Kidney epithelial cell (primary cell): ENCODE results near the gene IL37. TPM values are rescaled to one million over a fixed set of nuclear protein-coding genes. Genes with fewer than 3 reads are reported as not detected.
"Not testable (repeated sequence)": the region's sequence is repeated elsewhere in the genome, so short reads cannot be mapped to it uniquely, and the experiment has no call there.

ENCODE experiments used
- DNase-seq: peaks from one replicate; pipeline ENCODE4 v3.0.0-alpha.2; 2010; ENCODE audit warnings: low read depth
- H3K27me3 ChIP-seq: 2 replicates; pipeline ENCODE4 v1.6.0; 2011; ENCODE audit warnings: low read length; ENCODE audit not compliant: control insufficient read depth, insufficient read depth
- H3K36me3 ChIP-seq: 2 replicates; pipeline ENCODE4 v1.5.1; 2011; ENCODE audit warnings: low read length; ENCODE audit not compliant: control insufficient read depth, insufficient read depth
- H3K4me3 ChIP-seq: 2 replicates; pipeline ENCODE4 v1.5.1; 2011; ENCODE audit warnings: low read depth, mild to moderate bottlenecking, control low read depth, low read length
- total RNA-seq: library from RNA; depleted of rRNA; stranded (reverse); fragments of >200 nt; gene quantifications from 2 replicates; pipeline ENCODE4 v1.2.3, GENCODE V29; 2015
- TF ChIP-seq, protein P1 (sequence below): IDR thresholded peaks from 2 replicates; pipeline ENCODE4 v1.5.1; 2011; ENCODE audit warnings: mild to moderate bottlenecking, moderate library complexity, low read length, control low read depth, inconsistent platforms; ENCODE audit not compliant: insufficient read depth, poor library complexity, severe bottlenecking

IL37 gene
- total RNA-seq, 1 donor from 2014 or later: not detected

DNA sequence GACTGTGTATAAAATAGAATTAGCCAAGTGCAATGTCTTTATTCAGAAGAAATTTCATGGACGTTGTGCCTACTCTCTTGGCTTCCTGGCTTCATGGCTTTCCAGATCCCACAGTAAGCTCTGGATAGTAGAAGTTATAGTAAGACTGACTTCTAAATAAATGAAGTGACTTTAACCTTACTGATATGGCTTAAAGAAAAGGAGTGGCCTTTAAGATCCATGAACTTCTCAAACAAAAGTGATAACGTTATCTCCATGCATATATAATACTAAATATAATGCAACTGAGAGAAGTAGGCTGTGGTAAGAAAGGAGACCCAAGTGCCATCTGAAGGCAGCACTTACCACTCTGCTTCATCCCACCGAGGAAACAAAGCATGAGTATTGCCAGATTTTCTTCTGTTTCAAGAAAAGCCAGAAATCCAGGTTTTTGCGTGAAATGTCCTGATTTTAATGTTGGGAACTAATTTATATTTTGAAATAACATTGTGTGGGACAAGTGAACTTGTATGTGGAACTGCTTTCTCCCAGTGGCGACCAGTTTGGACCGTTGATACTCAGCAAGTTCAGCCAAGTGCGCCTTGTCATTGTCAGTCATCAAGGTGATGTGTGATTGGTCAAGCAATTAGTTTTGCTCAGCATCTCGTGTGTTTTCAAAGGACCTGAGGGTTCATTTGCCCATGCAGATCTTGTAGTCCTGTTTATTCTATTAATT lies 13.9 kb upstream of the IL37 start:
- no peak for DNase-seq
- no peaks in the 10 kb centered on the region for H3K27me3 ChIP-seq
- H3K4me3 ChIP-seq: no peak overlapping the region
- H3K36me3 ChIP-seq: no peaks in the 10 kb centered on the region
- TF ChIP-seq, protein P1, sequence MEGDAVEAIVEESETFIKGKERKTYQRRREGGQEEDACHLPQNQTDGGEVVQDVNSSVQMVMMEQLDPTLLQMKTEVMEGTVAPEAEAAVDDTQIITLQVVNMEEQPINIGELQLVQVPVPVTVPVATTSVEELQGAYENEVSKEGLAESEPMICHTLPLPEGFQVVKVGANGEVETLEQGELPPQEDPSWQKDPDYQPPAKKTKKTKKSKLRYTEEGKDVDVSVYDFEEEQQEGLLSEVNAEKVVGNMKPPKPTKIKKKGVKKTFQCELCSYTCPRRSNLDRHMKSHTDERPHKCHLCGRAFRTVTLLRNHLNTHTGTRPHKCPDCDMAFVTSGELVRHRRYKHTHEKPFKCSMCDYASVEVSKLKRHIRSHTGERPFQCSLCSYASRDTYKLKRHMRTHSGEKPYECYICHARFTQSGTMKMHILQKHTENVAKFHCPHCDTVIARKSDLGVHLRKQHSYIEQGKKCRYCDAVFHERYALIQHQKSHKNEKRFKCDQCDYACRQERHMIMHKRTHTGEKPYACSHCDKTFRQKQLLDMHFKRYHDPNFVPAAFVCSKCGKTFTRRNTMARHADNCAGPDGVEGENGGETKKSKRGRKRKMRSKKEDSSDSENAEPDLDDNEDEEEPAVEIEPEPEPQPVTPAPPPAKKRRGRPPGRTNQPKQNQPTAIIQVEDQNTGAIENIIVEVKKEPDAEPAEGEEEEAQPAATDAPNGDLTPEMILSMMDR: no peak

DNA sequence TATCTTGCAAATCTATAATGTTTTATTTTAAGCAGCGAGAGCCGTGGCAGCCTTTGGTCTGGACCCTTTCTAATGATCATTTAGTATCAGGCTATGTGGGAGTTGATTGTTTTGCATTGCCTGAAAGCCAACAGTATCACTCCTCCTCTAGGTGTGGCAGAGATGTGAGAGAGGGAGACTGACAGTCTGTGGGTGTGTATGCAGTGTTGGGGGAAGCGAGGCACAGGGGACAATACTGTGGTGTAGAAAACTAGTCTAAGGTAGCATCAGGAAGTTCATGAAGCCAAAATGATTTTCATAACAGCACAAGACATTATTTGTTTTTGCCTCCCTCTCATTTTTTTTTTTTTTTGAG lies 13.4 kb upstream of the IL37 start:
- Histone ChIP-seq H3K4me3 (no peak overlapping the region), H3K27me3 (no peaks in the 10 kb centered on the region), H3K36me3 (no peaks in the 10 kb centered on the region)
- DNase-seq: no peak
- TF ChIP-seq, protein P1: no peak

DNA sequence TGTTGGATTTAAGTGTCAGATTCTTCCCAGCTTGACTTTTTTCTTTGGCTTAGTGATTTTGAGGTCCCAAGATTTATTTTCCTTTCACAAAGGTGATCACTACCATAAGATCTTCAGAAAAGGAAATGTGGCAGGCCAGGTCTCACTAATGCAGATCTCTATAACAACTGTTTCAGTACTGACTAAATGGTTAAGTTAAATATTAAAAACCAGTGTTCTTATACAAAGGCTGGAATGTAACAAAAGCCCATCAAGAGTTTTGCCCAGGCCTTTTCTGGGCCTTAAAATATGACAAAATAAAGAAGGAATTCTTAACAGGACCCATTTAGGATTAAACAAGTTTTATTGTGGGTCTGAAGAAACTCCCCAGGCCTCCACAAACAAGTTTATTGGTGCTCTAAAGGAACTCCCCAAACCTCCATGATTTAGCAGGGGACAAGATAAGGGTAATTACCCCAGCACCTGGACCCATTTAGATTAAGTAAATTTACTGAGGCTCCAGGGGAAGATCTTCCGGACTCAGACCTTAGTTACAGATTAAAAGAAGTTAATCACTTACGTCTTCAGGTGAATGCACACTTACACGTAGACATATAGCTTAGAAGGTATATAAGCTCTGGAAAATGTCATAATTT lies 9.4 kb upstream of the IL37 start:
- H3K4me3 ChIP-seq, DNase-seq, H3K36me3 ChIP-seq, H3K27me3 ChIP-seq: not testable (repeated sequence)

DNA sequence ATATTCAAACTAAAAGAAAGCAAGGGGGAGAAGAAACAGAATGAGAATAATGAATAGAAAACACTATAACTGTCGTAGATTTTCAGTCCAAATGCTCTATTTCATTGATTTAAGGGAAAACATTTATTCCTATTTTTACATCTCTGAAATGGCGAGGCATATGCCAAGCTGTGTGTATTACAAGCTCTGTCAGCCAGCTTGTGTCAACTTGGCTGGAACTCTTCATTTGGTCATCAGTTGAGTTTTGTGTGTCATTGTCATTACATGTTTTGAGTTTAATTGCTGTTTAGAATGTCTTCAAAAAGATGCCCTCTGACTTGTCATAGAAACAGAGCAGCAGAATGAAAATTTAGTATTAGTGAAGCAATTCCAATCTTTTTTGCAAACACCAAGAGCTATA lies 8.1 kb upstream of the IL37 start:
- Histone ChIP-seq H3K36me3 (no peaks in the 10 kb centered on the region), H3K4me3 (no peak overlapping the region), H3K27me3 (no peaks in the 10 kb centered on the region)
- TF ChIP-seq, protein P1: no peak
- no peak for DNase-seq

DNA sequence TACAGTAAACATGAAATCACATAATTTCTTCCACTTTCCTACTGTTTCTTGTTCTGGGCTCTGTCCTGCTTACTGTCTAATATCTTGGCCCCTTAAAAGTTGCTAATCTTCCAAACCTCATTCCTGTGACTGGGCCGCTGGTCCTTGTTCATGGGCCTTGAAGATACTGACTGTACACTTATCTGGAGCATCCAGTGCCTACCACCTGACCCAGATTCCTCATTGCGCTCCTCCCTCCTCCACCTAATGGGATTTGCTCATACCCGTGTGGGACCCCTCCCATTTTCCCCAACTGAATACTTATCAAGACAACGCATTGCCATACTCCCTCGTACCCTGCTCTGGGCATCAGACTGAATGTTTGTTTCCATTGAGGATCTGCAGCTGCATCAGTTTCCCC lies 6.1 kb upstream of the IL37 start:
- H3K27me3 ChIP-seq: no peaks in the 10 kb centered on the region
- H3K4me3 ChIP-seq: no peak overlapping the region
- DNase-seq: no peak
- TF ChIP-seq, protein P1: no peak
- H3K36me3 ChIP-seq: no peaks in the 10 kb centered on the region

DNA sequence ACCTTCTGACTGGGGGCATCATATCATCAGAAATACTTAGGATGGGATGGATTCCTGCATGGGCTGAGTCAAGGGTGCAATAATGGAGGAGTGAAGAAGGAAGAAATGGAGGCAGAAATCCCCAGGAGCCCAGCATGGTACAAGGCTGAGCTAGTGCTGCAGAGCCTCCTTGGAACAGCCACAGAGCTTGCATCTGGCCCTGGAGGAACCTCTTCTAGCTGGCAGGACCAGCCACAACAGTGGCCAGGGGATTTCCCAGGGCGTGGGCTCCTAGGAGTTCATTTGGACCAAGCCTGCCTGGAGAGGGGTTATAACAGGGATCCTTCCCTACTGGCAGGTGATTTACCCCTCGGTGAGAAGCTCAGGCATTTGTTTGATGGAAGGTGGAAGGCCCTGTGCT lies 4.7 kb upstream of the IL37 start:
- DNase-seq: no peak
- Histone ChIP-seq H3K27me3 (no peaks in the 10 kb centered on the region), H3K4me3 (no peak overlapping the region), H3K36me3 (no peaks in the 10 kb centered on the region)
- TF ChIP-seq, protein P1: no peak
